ENCODE results near the gene EXOC6B.

The EXOC6B gene

DNA sequence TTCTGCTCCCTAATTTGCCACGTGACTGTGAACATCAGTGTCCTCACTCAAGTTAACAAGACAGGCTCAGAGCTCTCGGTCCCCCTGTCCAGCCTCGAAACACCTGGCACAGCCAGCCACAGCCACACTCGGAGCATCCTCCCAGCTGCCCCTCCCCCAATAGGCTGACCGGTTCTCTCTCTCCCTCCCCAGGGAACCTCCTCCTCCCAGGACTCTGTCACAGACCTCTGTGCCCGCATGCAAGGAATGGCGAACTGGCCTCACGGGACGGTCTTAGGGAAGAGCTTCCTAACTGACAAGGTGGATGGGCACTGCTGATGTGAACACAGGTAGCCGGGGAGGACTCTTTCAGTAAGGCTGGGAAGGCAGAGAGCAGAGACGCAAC, 697.0 kb downstream of the EXOC6B start:
- DNase-seq, result no peak

DNA sequence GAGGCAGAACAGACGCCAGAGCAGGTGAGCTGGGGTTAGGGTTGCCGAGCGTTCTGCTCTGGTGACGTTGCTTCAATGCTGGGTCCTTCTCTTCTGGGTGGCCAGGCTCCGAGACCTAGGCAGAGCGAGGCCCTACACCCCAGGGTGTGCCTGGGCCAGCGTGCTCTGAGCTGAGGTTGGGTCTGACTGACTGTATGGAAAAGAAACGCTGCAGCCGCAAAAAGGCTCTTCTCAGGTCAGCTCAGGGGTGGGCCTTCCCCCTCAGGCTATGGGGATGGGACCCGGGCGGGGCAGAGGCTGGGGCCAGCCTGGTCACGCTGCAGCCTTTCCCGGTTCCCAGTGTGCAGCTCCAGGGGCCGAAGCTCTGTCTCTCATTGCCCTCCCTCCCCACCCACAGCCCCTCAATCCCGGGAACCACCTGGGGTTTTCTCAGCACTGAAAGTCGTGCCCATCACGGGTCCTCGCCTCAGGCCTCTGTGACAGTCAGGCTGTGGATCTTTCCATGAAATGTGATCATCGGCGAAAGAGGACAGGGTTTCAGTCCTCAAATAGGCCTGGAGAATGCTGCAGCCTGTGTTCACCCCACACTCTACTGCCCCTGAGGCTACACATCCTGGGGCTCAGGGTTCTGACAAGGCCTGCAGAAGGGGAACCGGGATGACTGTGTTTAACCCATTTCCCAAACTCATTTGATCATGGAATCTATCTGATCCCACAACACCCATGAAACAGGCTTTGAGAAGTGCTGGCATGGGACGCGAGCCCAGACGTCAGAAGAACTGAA, 697.6 kb downstream of the EXOC6B start:
- no peak for DNase-seq

DNA sequence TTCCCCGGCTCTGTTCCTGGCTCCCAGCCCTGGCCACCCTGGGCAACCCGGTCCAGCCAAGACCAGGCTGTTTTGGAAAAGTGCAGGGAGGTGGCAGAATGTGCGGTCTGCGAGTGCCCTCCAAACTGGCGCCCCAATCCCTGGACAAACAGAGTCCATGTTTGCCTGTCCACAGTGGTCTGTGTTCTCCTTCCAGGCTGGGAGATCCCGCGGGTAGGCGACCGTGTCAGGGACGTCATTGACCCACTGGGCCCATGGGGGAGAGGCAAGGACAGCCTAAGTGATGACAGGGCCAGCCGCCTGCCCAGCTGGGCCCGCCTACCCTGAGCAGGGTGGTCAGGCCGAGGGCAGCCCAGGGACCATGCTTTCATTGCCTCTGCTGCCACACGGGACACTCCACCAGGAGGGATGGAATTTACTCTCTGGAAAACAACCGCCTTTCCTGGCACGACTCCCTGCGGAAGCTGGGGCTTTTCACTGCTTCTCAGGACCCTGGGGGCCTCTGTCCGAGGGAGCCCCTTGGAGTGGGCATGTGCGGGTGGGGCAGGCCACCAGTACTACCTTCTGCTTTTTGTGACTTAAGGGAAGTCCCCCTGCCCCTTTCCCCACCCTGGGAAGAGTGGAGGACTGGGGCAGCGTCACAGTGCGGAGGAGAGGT, 698.3 kb downstream of the EXOC6B start:
- no peak for DNase-seq

DNA sequence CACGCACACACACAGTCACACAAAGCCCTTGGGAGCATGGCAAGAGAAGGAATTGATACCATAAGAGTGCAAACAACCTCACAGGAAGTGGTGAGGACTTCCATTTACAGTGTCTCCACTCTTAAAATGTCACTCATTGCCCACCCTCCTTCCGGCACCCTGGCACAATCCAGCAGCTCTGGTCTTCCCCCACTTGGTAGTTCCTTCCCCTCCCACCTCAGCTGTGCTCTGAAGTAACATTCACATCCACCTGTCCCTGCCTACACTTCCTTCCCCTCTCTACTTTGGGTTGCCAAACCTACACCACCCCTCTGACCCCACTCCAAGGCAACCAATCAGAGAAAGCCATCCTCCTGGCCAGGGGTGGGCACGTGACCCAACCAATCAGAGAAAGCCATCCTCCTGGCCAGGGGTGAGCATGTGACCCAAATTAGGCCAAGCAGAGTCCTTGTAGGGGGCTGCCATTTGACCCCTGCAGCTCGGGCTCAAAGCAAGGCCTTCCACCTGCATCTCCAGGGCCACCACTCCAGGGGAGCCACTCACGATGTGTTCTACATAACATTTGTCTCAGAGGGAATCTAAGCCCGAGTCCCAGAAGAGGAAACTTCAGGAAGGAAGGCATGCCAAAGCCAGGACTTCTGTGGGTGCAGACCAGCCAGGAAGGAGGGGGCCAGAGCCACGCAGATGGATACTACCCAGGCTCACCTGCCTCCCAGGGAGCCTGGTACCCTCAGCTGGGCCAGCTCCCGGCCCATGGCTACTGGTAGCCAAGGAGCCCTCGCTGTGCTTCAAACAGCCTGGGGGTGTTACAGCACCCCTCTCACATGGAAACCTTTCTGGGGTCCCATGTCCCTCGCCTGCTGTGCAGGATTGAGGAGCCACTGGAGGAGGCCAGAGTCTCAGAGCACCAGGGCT, 699.4 kb downstream of the EXOC6B start:
- no peak for DNase-seq
